ENCODE measurements around the gene FAM13C. TPM values are rescaled to one million over a fixed set of nuclear protein-coding genes. Genes with fewer than 3 reads are reported as not detected.

The FAM13C gene
- total RNA-seq, 1 donor from 2014 or later, result not detected

- no peak for TF ChIP-seq CTCF (conservative IDR thresholded peaks at IDR 0.05; ENCODE audit: low read depth, low read length)
- no peak overlapping the region for H3K4me3 ChIP-seq (ENCODE audit: low read depth, low read length)
- DNase-seq (ENCODE audit: low read depth), result no peak
Observed at GRCh38 chr10:59276919-59277318, 85.4 kb downstream of the FAM13C start.

GRCh38 chr10:59276133-59276532 is 86.2 kb downstream of the FAM13C start:
- DNase-seq (ENCODE audit: low read depth), result no peak

GRCh38 chr10:59273445-59273844 is 88.9 kb downstream of the FAM13C start:
- DNase-seq (ENCODE audit: low read depth), result no peak
- no peak for TF ChIP-seq CTCF (conservative IDR thresholded peaks at IDR 0.05; ENCODE audit: low read depth, low read length)
- no peak overlapping the region for H3K4me3 ChIP-seq (ENCODE audit: low read depth, low read length)

More at GRCh38 chr10:59276133-59276532, 86.2 kb downstream of the FAM13C start:
- no peak overlapping the region for H3K4me3 ChIP-seq (ENCODE audit: low read depth, low read length)
- no peak for TF ChIP-seq CTCF (conservative IDR thresholded peaks at IDR 0.05; ENCODE audit: low read depth, low read length)

GRCh38 chr10:59272061-59272460 is 90.3 kb downstream of the FAM13C start:
- TF ChIP-seq CTCF (conservative IDR thresholded peaks at IDR 0.05; ENCODE audit: low read depth, low read length), result no peak
- DNase-seq (ENCODE audit: low read depth), result no peak
- no peak overlapping the region for H3K4me3 ChIP-seq (ENCODE audit: low read depth, low read length)

- DNase-seq (ENCODE audit: low read depth), result no peak
- H3K4me3 ChIP-seq (ENCODE audit: low read depth, low read length), result no peak overlapping the region
- no peak for TF ChIP-seq CTCF (conservative IDR thresholded peaks at IDR 0.05; ENCODE audit: low read depth, low read length)
Observed at GRCh38 chr10:59271160-59271559, 91.2 kb downstream of the FAM13C start.

- no peak for TF ChIP-seq CTCF (conservative IDR thresholded peaks at IDR 0.05; ENCODE audit: low read depth, low read length)
- DNase-seq (ENCODE audit: low read depth), result no peak
- no peak overlapping the region for H3K4me3 ChIP-seq (ENCODE audit: low read depth, low read length)
Observed at GRCh38 chr10:59270492-59270891, 91.9 kb downstream of the FAM13C start.

- no peak for TF ChIP-seq CTCF (conservative IDR thresholded peaks at IDR 0.05; ENCODE audit: low read depth, low read length)
- no peak overlapping the region for H3K4me3 ChIP-seq (ENCODE audit: low read depth, low read length)
- DNase-seq (ENCODE audit: low read depth), result no peak
Observed at GRCh38 chr10:59269651-59270050, 92.7 kb downstream of the FAM13C start.

All from epithelial cell of proximal tubule (primary cell).